GM21529 (cell line): Measurements from ENCODE around the gene CHAF1A.

Source experiments
- ATAC-seq: cut with Tn5 transposase; IDR thresholded peaks from one replicate; pipeline ENCODE4 v1.9.1; 2021; ENCODE audit not compliant: unreplicated experiment

The CHAF1A gene

DNA sequence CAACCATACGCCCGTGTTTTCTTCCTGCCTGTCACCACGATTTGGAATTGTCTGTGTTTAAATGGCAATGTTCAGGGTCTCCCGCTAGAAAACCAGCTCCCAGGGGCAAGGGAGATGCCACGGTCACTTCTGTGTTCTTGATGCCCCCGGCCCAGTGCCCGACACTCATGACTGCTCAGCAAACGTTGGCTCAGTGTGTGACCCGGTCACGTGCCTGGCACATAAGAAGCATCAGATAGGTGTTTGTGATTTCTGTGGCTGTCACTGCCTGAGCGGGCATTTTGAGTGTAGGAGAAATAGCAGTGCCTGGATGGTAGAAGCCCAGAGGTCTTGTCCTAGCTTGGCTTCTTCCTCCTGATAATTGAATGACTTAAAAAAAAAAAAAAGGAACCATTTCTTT lies 85.1 kb downstream of the CHAF1A start:
- ATAC-seq = no peak

DNA sequence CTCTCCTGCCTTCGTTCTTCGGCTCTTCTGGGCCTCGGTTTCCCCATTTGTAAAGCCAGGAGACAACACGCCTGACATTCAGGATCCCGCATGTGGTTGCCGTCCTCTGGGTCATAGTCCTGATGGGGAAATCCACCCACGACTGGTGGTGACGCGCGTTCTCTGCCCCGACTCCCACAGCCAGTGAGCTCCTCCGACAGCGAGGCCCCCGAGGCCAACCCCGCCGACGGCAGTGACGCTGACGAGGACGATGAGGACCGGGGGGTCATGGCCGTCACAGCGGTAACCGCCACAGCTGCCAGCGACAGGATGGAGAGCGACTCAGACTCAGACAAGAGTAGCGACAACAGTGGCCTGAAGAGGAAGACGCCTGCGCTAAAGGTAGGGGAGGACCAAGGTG lies 86.1 kb downstream of the CHAF1A start:
- ATAC-seq = no peak

DNA sequence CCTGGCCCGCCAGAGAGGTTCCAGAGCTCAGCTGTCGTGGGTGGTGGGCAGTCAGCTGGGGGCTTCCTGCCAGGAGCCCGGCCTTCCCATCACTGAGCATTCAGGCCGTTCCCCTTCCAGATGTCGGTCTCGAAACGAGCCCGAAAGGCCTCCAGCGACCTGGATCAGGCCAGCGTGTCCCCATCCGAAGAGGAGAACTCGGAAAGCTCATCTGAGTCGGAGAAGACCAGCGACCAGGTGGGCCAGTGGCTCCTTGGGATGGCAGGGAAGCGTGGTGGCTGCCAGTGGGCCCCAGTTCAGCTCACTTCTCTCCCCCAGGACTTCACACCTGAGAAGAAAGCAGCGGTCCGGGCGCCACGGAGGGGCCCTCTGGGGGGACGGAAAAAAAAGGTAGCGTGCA lies 89.0 kb downstream of the CHAF1A start:
- no peak for ATAC-seq

DNA sequence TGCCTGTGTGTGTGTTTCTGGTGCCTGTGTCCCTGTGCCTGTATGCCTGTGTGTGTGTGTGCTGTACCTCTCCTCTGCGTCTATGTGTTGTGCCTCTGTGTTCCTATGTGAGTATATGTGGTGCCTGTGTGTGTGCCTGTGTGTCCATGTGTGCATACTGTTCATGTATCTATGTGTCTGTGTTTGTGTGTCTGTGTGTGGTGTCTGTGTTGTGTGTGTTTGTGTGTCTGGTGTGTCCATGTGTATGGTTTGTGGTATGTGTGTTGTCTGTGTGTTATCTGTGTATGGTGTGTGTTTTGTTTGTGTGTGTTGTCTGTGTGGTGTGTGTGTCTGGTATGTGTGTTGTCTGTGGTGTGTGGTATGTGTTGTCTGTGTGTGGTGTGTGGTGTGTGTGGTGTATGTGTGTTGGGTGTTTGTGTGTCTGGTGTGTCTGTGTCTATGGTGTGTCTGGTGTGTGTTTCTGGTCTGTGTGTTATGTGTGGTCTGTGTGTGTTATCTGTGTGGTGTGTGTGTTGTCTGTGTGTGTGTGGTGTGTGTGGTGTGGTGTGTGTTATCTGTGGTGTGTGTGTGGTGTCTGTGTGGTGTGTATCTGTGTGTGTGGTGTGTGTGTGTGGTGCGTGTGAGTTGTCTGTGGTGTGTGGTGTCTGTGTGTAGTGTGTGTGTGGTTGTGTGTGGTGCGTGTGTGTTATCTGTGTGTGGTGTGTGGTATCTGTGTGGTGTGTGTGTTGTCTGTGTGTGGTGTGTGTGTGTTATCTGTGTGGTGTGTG lies 90.1 kb downstream of the CHAF1A start:
- ATAC-seq = no peak
